ENCODE results near the gene OPTN. TPM values are rescaled to one million over a fixed set of nuclear protein-coding genes. Genes with fewer than 3 reads are reported as not detected.
A peak's percentile ranks its signal among the peaks of the same experiment; 100 is the strongest.

The OPTN gene
- total RNA-seq, 1 experiment from 2014 or later, result 79.6 TPM

DNA sequence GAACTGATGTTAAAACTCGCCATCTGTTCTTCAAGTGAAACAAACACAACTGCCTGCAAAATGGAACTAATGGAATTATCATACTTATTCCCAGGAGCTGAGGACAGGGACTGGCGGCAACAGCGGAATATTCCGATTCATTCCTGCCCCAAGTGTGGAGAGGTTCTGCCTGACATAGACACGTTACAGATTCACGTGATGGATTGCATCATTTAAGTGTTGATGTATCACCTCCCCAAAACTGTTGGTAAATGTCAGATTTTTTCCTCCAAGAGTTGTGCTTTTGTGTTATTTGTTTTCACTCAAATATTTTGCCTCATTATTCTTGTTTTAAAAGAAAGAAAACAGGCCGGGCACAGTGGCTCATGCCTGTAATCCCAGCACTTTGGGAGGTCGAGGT, 36.7 kb downstream of the OPTN start:
- TF ChIP-seq, protein P1, sequence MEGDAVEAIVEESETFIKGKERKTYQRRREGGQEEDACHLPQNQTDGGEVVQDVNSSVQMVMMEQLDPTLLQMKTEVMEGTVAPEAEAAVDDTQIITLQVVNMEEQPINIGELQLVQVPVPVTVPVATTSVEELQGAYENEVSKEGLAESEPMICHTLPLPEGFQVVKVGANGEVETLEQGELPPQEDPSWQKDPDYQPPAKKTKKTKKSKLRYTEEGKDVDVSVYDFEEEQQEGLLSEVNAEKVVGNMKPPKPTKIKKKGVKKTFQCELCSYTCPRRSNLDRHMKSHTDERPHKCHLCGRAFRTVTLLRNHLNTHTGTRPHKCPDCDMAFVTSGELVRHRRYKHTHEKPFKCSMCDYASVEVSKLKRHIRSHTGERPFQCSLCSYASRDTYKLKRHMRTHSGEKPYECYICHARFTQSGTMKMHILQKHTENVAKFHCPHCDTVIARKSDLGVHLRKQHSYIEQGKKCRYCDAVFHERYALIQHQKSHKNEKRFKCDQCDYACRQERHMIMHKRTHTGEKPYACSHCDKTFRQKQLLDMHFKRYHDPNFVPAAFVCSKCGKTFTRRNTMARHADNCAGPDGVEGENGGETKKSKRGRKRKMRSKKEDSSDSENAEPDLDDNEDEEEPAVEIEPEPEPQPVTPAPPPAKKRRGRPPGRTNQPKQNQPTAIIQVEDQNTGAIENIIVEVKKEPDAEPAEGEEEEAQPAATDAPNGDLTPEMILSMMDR (IDR thresholded peaks at IDR 0.05; ENCODE audit: unreplicated experiment), result no peak

DNA sequence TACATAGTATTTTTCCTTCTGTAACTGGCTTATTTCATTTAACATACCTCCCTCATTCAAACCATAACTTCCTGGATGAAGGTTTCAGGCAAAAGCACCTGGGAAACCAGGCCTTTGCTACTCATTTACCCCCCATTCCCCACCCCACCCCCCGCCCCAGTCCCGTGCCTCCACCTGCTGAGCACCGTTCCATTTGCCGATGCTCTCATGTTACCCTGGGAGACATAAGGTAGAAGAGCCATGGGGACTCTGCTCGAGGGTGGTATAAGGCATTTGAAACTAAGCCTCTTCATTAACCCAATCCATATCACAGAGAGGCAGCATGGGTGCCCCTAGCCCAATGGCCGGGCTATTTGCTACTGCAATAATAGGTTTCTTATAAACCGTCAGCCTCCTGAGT, 39.2 kb downstream of the OPTN start:
- no peak for DNase-seq (ENCODE audit: unreplicated experiment)
- no peak overlapping the region for H3K27ac Mint-ChIP-seq (ENCODE audit: low read depth, unreplicated experiment)
- peaks cover under 1% of the 10 kb centered on the region for H3K9me3 Mint-ChIP-seq (ENCODE audit: unreplicated experiment)
- no peaks in the 10 kb centered on the region for H3K27me3 Mint-ChIP-seq (ENCODE audit: insufficient read depth, unreplicated experiment)
- CTCF ChIA-PET, result interaction anchor here (0.6 to 0.7 kb wide), 3 partner anchors 27 to 301 kb away, joined by 3 to 4 read pairs (median 3); no protein-coding TSS in a partner anchor
- H3K4me1 Mint-ChIP-seq (ENCODE audit: insufficient read depth, unreplicated experiment), result no peaks in the 10 kb centered on the region
- H3K4me3 Mint-ChIP-seq (ENCODE audit: unreplicated experiment), result no peak overlapping the region
- TF ChIP-seq, protein P1 (IDR thresholded peaks at IDR 0.05; ENCODE audit: unreplicated experiment), result no peak
- peaks cover 42% of the 10 kb centered on the region for H3K36me3 Mint-ChIP-seq (ENCODE audit: insufficient read depth, unreplicated experiment)
- intact Hi-C loops (cut with micrococcal nuclease), result no loop called here
- POLR2A ChIA-PET, result no interaction called here
- no TSS peak for BruUV-seq (replicated peaks)

More for the DNA sequence above, 36.7 kb downstream of the OPTN start:
- ChIA-PET POLR2A (interaction anchor here (0.6 kb wide), 1 partner anchor 15 kb away, joined by 3 read pairs; no protein-coding TSS in a partner anchor), CTCF (interaction anchor here (0.7 kb wide), 1 partner anchor 253 kb away, joined by 4 read pairs; no protein-coding TSS in a partner anchor)
- intact Hi-C loops (cut with micrococcal nuclease), result no loop called here
- no peaks in the 10 kb centered on the region for H3K27me3 Mint-ChIP-seq (ENCODE audit: insufficient read depth, unreplicated experiment)
- H3K9me3 Mint-ChIP-seq (ENCODE audit: unreplicated experiment), result no peaks in the 10 kb centered on the region
- H3K36me3 Mint-ChIP-seq (ENCODE audit: insufficient read depth, unreplicated experiment), result peaks cover 67% of the 10 kb centered on the region
- no peak for DNase-seq (ENCODE audit: unreplicated experiment)
- no TSS peak for BruUV-seq (replicated peaks)
- H3K4me1 Mint-ChIP-seq (ENCODE audit: insufficient read depth, unreplicated experiment), result no peaks in the 10 kb centered on the region
- no peak overlapping the region for H3K4me3 Mint-ChIP-seq (ENCODE audit: unreplicated experiment)
- no peak overlapping the region for H3K27ac Mint-ChIP-seq (ENCODE audit: low read depth, unreplicated experiment)

DNA sequence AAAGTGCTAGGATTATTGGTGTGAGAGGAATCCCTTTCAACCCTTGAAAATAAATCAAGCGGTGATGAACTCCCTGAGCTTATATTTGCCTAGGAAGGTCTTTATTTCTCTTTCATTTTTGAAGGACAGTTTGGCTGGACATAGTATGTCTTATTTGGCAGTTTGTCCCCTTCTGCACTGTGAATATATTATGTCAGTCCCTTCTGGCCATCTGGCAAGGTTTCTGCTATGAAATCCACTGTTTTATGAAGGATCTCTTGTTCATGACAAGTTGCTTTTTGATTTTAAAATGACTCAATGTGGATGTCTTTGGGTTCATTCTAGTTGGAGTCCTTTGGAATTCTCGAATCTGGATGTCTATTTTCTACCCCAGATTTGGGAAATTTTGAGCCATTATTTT, 39.7 kb downstream of the OPTN start:
- Mint-ChIP-seq H3K27ac (ENCODE audit: low read depth, unreplicated experiment) (peak overlapping the region; percentile 80), H3K4me1 (ENCODE audit: insufficient read depth, unreplicated experiment) (no peaks in the 10 kb centered on the region), H3K9me3 (ENCODE audit: unreplicated experiment) (peaks cover 5% of the 10 kb centered on the region), H3K4me3 (ENCODE audit: unreplicated experiment) (no peak overlapping the region), H3K36me3 (ENCODE audit: insufficient read depth, unreplicated experiment) (peaks cover 37% of the 10 kb centered on the region), H3K27me3 (ENCODE audit: insufficient read depth, unreplicated experiment) (no peaks in the 10 kb centered on the region)
- POLR2A ChIA-PET, result no interaction called here
- TF ChIP-seq, protein P1 (IDR thresholded peaks at IDR 0.05; ENCODE audit: unreplicated experiment), result no peak
- BruUV-seq (replicated peaks), result no TSS peak
- no peak for DNase-seq (ENCODE audit: unreplicated experiment)
- CTCF ChIA-PET, result interaction anchor here (0.6 to 0.9 kb wide), 4 partner anchors 21 to 301 kb away, joined by 3 to 4 read pairs (median 3); no protein-coding TSS in a partner anchor
- intact Hi-C loops (cut with micrococcal nuclease), result no loop called here

DNA sequence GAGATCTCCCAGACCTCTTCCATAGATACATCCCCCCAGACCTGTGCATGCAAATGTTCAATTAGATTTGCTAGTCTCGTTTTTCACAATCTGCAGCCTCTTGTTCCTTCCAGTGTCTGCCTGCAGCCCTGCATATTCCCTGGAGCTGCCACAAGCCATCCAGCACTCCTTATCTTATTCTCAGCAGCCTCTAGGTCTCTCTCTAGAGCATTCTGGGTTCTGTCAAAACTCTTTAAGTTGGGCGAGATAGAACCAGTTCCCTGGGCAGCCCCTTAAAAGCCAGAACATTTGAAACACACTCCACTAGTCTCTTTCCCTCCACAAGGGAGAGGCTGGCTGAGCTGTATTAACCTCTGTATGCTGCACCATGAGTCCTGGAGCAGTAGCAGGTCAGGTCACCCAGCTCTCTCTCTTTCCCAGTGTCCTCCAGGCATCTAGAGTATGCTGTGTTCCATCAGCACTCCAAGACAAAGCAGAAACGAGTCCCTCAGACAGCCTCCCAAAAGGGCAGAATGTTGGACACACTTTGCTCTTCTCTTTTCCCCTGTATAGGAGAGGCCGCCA, 40.7 kb downstream of the OPTN start:
- TF ChIP-seq, protein P1 (IDR thresholded peaks at IDR 0.05; ENCODE audit: unreplicated experiment), result no peak
- H3K4me3 Mint-ChIP-seq (ENCODE audit: unreplicated experiment), result no peak overlapping the region
- no peaks in the 10 kb centered on the region for H3K4me1 Mint-ChIP-seq (ENCODE audit: insufficient read depth, unreplicated experiment)
- intact Hi-C loops (cut with micrococcal nuclease), result no loop called here
- BruUV-seq (replicated peaks), result no TSS peak
- H3K36me3 Mint-ChIP-seq (ENCODE audit: insufficient read depth, unreplicated experiment), result peaks cover 27% of the 10 kb centered on the region
- peaks cover 12% of the 10 kb centered on the region for H3K9me3 Mint-ChIP-seq (ENCODE audit: unreplicated experiment)
- ChIA-PET POLR2A (no interaction called here), CTCF (no interaction called here)
- peak overlapping the region; percentile 80 for H3K27ac Mint-ChIP-seq (ENCODE audit: low read depth, unreplicated experiment)
- H3K27me3 Mint-ChIP-seq (ENCODE audit: insufficient read depth, unreplicated experiment), result no peaks in the 10 kb centered on the region
- DNase-seq (ENCODE audit: unreplicated experiment), result no peak
